HEK293T (cell line): ENCODE results near the gene GUCD1.

Experiments
- BHLHE40 ChIP-seq: fragments of 450-650 bp; IDR thresholded peaks from 2 replicates; pipeline ENCODE4 v1.6.1; 2016; ENCODE audit warnings: mild to moderate bottlenecking, moderate library complexity, borderline replicate concordance
- ELF4 ChIP-seq: fragments of 450-650 bp; IDR thresholded peaks from 2 replicates; pipeline ENCODE4 v1.6.1; 2017; ENCODE audit warnings: antibody characterized with exemption
- FOXA1 ChIP-seq: fragments of 450-650 bp; IDR thresholded peaks from 2 replicates; pipeline ENCODE4 v1.6.1; 2016; ENCODE audit warnings: mild to moderate bottlenecking
- FOXK2 ChIP-seq: fragments of 450-650 bp; IDR thresholded peaks from 2 replicates; pipeline ENCODE4 v1.6.1; 2016; ENCODE audit warnings: mild to moderate bottlenecking
- L3MBTL2 ChIP-seq: fragments of 450-650 bp; conservative IDR thresholded peaks from 2 replicates; pipeline ENCODE4 v1.6.1; 2016; ENCODE audit warnings: mild to moderate bottlenecking
- LEF1 ChIP-seq: fragments of 450-650 bp; IDR thresholded peaks from 2 replicates; pipeline ENCODE4 v1.6.1; 2017; ENCODE audit warnings: mild to moderate bottlenecking, borderline replicate concordance
- NFRKB ChIP-seq: fragments of 450-650 bp; IDR thresholded peaks from 2 replicates; pipeline ENCODE4 v1.6.1; 2016; ENCODE audit warnings: mild to moderate bottlenecking, moderate library complexity
- SP1 ChIP-seq: fragments of 450-650 bp; IDR thresholded peaks from 2 replicates; pipeline ENCODE4 v1.6.1; 2017
- TARDBP ChIP-seq: fragments of 450-650 bp; IDR thresholded peaks from 2 replicates; pipeline ENCODE4 v1.6.1; 2016
- ZNF384 ChIP-seq: fragments of 450-650 bp; IDR thresholded peaks from 2 replicates; pipeline ENCODE4 v1.6.1; 2016

DNA sequence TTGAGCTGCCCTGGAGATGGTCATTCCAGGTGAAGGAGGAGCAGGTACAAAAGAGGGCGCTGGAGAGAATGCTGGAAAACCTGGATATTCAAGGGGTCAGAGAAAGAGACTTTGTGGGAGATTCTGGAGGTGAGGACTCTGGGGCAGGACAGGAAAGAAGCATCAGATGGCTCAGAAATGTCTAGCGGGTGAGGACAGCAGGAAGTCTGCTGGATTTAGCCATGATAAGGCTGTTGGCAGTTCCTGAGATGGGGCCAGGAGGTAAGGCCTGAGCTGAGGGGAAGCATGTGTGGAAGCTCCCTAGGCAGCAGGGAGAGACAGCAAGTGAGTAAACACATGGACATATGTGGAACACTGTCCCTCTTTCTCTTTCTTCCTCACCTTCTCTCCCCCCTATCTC is 58.3 kb downstream of the GUCD1 start:
- no peak for TF ChIP-seq ZNF384
- no peak for TF ChIP-seq FOXA1
- no peak for TF ChIP-seq FOXK2
- no peak for TF ChIP-seq BHLHE40
- TF ChIP-seq L3MBTL2: no peak
- TF ChIP-seq SP1: no peak
- TF ChIP-seq NFRKB: no peak
- TF ChIP-seq TARDBP: no peak
- no peak for TF ChIP-seq ELF4
- TF ChIP-seq LEF1: no peak
